Hepatic stellate cell (primary cell): ENCODE measurements around the gene CIB2.
A peak's percentile ranks its signal among the peaks of the same experiment; 100 is the strongest.

ENCODE experiments used
- DNase-seq: peaks from one replicate; pipeline ENCODE4 v3.0.0; 2011; ENCODE audit warnings: low spot score

Gene CIB2

DNA sequence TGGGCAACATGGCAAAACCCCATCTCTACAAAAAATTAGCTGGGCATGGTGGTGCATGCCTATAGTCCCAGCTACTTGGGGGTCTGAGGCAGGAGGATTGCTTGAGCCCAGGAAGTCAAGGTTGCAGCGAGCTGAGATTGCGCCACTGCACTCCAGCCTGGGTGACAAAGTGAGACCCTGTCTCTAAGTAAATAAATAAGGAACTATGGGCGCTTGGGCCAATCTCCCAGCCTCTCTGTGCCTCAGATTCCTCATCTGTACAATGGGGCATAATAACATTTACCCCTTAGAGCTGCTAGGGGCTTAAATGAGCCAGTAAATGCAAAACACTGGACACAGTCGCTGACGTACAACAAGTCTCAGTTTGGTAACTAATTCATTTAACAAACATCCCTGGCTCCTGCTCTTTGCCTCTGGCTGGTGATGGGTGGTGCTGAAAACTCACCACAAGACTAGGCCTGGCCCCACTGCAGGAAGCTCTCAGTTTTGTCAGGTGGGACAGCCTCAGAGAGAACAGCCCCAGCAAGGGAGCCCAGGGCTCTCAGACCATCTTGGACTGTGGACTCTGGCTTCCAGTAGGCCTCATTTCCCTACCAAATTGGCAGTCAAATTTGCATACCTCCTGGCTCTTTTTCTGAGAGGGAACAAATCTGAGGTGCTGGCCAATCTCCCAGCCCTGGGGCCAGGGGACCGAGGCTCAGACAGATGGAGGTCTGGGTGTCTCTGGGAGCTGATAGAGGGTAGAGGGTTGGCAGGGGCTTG, 47.4 kb downstream of the CIB2 start:
- no peak for DNase-seq

DNA sequence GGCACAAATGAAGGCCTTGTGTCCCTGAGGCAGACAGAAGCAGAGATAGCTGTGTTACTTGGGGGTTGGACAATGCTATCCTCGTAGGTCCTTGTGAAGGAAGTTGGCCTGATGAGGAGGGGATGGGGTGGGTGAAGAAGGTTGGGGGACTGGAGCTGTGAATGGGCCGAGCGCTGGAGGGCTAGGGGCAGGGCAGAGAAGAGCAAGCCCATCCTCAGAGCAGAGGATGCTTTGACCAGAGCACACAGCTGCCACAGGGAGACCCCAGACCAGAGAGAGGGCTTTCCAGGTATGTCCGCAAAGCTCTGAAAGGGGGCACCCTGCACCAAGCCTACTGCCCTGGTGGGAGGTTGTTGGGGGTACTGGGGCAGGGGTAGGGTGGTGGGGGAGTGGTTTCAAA, 48.1 kb downstream of the CIB2 start:
- no peak for DNase-seq

DNA sequence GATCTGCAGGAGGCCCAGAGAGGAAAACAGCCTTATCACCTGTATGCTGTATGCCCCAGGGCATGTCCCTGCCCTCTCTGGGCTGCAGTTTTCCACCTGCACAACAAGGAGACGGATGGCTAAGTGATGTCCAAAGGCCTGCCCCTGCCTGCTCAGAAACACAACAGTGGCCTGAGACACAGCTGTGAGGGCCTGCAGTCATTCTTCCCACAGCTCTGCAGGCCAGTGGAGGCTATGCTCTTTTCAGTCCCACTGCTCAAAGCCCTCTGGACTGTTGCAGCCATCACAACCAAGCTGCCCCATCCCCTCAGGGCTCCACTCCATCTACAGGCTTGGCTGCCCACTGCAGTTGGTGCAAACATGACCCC, 48.5 kb downstream of the CIB2 start:
- no peak for DNase-seq

DNA sequence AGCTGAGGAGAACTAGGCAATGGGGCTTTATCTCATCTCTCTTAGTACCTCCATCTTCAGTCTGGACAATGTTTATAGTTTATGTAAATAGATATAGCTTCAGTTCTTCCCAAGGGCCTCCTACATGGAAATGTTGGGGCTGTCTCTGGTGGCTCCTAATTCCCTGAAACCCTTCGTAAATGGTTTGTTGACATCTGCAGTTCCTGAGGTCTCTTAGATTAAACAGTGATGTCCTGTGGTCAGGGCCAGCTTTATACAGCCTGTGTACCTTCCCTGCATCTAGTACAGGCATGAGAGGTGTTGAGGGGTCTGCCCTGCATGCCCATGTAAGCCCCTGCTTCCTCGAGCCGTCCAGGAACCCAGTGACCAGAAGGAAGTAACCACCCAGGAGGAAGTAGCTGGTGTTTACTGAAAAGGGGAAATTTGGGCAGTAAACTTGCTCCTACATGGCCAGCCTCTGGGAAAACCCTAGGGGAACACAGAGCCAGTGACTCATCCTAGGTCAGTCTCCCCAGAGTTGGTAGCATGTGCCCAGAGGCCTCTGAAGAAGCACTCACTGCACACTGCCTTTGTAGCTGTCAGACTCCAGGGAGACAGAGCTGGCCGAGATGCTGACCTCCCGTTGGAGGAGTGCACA, 49.0 kb downstream of the CIB2 start:
- DNase-seq: no peak

DNA sequence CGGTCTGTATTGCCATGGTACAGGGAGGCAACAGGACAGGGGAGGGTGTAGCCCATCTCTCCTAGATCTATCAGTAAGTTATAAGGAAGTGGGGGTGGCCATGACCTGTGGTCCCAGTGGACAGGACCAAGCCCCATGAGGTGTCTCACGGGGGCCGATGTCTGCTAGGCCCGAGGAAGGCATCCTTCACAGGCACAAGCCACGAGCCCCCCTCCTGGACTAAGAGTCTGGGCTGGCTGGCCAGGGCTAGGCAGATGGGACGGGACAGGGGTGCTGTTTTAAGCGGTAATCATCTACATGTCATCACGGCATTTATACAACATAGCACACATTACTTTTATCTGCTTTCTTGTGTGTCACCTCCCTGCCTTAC, 51.2 kb downstream of the CIB2 start:
- no peak for DNase-seq

DNA sequence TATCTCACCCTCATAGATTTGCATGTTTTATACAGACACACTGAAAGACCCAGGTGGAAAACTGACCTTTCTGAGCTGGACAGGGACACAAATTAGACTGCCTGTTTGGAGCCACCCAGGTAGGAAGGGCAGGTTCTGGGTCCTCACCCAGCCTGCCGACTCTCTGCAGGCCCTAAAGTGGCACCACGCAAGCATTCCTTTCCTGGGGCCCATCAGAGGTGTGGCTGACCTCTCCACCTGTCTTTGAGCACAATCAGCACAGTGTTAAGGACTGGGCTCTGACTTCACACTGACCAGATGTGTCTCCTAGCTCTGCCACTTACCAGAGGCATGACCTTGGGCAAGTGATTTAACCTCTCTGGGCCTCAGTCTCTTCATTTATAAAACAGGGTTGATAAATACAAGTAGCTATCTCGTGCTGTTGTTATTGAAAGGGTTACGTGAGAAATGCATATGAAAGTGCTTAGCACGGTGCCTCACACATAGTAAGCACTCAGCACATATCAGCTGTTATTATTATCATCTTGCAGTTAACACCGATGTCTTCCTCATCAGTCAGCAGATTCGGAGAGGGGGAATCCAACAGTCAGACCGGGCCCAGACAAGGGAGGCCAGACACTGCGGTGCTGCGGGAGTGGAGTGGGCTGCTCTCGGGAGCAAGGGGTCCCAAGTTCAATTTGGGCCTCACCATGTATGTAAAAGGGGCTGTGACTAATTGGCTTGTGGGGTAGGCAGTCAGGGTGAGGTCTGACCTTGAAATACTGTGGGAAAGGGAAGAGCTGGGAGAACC, 51.8 kb downstream of the CIB2 start:
- DNase-seq: no peak

DNA sequence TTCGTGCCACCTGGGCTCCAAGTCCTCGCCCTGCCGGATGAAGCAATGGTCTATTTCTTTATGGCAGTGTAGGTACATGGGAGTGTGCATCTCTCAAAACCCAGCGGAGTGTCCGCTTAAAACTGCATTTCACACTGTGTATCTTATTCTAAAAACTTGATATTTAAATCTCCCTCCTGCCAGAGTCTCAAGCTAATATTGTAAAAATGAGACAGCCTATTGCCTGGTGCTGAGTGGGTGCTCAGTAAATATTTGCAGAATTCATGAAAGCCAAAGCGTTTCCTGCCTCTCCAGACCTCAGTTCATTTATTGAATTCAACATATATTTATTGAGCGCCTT, 53.4 kb downstream of the CIB2 start:
- no peak for DNase-seq

DNA sequence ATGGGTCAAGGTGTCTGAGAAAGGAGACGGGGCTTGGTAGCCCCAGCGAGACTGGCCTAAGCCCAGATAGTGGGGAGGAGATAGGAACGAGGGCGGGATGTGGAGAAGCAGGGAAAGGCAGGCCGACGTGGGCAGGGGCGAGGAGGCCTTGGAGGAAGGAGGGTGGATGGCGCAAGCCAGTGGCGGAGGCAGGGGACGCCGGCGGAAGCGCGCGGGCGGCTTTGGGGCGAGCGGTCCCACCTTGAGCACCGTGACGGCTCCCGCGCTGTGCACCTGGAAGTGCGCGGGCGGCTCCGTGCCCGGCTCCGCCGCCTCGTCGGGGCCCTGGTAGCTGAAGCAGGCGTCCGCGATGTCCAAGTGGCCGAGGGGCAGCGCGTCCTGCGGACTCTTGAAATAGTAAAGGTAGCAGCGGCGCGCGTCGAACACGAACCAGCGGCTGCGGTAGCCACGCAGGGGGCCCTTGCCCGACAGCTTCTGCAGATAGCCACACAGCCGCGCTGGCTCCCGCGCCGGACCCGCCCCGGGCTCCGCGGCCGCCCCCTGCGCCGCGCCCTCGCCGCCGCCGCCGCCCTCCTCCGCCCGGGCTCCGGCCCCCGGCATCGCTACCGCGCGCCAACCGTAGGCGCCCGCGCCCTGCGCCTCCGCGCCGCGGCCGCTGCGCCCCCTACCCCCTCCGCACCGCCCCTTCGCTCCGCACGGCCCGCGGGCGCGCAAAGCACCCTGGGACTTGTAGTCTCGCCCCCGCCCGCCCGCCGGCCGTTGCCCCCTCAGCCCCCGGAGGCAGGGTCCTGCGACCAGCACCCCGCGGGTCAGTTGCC, 54.0 kb downstream of the CIB2 start, which contains the start of gene TBC1D2B:
Gene TBC1D2B (minus strand): TSS at position 659 of the 818 bp plus-strand sequence. CDS start 59 bp downstream, at position 600.
- peak; percentile 55 for DNase-seq

DNA sequence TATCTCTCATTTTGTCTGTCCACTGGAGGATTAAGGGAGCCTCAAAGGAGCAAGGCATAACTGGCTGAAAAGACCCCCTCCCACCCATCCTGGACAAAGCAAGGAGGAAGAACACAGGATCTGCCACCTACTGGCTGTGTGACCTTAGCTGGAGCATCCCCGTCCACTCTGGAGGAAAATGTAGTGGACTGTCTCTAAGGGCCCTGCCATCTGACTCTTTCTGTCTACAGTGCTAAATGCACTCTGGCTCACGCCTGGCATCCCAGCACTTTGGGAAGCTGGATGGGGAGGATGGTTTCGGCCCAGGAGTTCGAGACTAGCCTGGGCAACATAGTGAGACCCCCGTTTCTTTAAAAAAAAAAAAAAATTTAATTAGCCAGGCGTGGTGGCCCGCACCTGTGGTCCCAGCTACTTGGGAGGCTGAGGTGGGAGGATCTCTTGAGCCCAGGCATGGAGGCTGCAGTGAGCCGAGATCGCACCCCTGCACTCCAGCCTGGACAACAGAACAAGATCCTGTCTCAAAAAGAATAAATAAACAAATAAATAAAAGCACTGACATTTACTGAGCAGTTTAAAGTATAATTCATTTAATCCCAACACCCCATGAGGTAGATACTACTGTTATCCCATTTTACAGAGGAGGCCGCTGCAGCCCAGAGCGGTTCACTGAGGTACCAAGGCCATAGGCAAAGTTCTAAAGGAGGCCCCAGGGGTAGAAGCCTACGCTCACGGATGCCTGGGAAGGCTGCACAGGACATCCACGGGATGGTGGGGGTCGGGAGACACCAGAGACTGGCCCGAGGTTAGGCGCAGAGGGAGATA, 54.8 kb downstream of the CIB2 start:
- DNase-seq: no peak

DNA sequence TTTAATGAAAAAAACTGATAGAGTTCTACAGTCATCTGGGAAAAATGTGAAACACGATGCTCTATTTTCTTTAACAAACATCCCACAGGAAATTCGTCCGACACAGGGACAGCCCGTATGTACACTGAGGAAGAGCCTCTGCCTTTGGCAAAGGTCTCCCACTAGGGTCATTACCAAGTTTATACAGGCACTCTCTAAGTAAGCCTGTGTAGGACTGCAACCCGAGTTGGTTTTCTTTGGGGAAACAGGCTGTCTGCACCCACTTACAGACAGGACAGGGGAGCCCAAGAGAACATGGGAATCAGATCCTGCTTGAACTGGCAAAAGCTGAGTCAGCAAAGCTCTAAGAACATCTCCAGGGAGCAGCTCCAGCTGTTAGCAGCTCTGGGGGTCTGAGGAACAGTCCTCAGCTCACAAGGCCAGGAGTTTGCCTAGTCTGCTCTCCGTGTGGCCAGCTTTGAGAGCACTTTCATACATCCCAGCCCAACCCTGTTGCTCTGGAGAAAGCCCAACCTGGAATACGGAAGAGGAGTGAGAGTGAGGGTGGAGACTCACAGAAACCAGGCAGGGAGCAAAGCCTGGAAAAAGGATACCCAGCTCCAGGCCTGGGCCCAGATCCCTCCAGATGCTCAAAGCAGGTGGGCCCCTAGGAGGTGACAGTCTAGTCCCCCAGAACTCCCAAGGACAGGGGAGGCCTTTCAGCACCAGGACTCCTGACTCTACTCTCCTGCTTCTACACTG, 55.6 kb downstream of the CIB2 start:
- DNase-seq: peak; percentile 75

DNA sequence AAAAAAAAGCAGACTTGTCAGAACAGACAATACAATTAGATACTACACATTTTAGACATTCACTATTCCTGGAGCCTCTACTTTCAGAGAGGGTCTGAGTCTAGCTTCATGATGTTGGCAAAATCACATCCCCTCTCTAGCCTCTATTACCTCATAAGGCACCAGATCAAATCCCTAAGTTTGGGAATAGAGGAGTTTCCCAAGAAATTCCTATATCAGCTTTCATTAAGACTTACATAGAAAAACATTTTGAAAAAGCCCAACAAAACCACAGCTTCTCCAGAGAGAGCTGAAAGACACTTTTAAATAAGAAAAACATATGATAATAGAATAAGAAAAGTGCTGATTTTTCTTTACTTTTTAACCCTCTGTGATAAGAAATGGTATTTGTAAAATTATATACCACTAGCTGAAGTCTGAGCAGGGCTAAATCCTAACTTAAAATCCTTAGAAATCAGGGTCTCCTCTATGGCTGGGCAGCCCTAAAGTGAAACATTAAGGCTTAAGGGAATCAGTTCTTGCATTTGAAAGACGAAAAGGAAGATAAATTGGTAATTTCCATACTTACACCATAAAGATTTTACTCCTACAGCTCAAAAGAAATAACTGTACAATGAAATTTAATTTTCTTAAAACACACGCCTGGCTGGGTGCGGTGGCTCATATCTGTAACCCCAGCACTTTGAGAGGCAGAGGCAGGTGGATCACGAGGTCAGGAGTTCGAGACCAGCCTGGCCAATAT, 58.0 kb downstream of the CIB2 start:
- no peak for DNase-seq

DNA sequence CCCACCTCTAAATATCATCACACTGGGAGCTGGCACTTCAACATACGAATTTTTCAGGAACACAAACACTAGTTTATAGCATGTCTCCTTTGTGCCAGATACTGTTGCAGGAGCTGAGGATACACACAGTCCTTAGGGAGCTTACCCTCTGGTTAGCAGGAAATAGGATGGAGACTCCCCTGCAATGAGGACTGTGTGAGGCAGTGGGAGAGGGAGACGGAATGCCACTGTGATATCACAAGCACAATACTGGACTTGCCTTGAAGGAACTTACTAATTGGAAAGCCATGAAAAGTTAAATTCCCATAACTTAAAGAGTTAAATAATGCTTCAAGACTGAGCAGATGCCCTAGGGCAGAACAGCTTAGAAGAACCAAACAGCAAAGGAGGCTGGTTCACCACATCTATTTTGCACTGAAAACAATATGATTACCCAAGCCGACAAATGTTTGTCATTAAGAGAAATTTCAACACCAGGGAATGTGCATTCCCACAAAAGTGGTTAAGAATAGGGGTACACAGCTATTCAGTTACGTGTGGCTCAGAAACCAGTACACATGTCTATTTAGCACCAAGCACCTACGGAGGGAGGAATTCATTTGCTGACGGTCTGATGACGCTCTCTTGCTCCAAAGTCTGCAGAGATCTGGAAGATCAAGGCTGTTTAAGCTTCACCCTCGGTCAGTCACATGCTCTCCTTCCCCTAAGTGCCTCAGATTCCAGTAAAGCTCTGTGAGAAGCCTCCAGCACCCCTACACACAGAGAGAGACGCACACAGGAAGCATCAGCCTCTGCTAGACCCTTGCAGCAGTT, 59.0 kb downstream of the CIB2 start:
- DNase-seq: no peak

DNA sequence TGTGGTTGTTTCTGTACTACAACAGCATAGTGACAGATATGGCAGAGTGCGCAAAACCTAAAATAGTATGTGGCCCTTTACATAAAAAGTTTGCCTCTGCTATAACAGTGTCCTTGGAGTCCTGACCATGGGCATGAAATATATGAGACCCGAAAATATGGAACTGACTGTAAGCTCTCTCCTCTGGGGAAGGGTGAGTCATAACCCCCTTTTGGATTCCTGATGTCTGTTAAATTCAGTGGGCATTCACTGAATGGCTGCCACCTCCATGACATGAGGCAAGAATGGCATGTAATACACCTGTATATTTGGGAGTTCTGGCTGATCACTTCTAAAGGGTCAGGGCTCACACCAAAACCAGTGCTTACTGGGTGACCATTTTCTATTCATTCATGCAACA, 59.9 kb downstream of the CIB2 start:
- DNase-seq: no peak

DNA sequence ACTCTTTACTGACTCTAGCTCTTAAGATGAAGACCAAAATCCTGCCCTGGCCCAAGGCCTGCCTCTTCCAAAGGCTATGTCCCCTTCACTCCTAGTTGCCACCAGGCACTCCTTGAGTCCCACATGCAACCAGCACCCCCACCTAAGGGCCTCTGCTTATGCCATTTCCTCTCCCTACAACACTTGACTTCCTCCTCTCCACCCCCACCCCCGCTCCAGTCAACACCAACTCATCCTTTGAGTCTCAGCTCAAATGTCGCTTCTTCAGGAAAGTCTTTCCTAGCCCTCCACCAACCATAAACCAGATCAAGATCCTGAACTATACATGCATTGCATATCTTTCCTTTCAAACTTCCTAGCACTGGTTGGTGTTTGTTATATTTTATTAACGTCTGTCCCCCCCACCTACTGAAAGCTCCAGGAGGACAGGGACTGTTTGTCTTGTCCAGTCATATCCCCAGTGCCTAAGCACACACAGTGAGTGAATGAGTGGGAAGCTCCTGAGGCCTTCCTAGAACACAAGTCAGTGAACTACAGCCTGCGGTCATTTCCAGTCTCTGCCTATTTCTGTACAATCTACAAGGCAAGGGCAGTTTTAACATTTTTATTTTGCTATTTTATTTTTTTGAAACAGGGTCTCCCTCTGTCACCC, 61.1 kb downstream of the CIB2 start:
- DNase-seq: no peak

DNA sequence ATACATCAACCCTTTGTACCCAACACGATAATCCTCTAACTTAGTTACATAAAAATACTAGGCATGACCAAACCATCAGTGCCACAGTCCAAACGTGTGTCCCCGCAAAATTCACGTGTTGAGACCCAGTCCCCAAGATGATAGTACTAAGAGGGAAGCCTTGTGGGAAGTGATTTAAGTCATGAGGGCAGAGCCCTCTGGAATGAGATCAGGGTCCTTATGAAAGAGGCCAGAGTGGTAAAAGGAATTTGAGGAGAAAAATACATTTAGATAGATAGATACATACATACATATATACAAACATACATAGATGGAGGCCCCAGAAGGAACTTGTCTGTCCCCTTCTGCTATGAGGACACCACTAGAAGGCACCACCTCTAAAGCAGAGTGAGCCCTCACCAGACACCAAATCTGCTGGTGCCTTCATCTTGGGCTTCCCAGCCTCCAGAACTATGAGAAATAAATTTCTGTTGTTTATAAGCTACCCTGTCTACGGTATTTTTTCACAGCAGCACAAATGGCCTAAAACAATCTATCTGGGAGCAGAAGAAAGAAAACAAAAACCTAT, 61.7 kb downstream of the CIB2 start:
- DNase-seq: no peak

DNA sequence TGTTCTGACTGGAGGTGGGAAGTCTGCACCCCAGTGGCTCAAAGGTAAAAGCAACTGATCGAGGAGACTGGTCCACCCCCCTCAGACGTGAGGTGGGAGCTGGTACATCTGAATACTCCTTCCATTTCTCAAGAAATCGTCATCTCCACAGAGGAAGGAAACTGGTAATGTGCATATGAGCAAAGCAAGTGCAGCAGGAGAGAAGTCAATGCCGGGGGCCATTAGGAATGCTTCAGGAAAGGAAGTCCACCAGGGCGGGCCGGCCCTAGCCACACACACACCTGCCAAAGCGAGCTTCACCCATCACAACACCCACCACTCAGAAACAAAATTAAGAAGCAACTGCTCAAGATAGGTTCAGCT, 62.2 kb downstream of the CIB2 start:
- no peak for DNase-seq

DNA sequence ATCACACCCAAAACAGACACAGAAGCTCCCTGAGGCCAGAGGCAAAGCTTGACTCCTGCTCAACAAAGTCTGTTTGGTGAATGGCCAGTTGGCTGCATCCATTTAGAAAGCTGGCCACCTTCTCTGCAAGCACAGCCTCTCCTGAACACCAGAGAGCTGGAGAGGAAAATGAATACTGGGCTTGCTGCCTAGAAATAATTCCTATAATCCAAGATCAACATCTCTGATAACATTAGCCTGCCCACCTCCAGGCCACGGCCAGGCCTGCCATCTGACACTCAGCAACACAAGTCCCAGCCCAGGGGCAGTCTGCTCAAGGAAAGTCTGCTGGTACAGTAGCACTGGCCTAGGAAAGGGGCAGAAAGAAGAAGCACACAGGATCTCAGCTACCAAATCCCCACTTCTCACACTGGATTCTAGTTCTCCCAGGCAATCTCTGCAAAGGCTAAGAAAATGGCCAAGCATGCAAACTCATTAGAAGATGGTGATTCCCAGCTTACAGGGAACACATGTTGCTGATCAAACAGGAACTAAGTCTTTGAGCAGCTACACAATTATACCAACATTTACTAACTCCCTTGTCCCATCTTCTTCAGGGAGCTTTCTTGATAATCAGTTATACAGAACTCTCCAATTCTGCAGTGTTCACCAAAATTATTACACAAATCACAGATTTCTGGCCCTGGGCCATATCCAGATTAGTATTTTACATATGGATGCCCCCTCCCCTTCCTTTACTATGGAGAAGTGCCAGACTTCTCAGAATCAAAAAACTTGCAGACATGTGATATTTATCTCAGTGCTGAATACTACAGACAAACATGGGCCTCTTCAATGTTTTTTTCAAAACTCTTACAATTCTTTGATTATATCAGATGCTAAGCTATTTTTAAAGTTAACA, 63.7 kb downstream of the CIB2 start:
- DNase-seq: no peak
